Measurements from ENCODE around the gene SEC14L5.

SEC14L5 gene

GRCh38 chr16:5058476-5058875 is 100.3 kb downstream of the SEC14L5 start:
- no peaks in the 10 kb centered on the region for H3K9me3 Mint-ChIP-seq
- no peaks in the 10 kb centered on the region for H3K4me1 Mint-ChIP-seq
- H3K36me3 Mint-ChIP-seq (ENCODE audit: low read depth) = no peaks in the 10 kb centered on the region
- H3K27me3 Mint-ChIP-seq = no peaks in the 10 kb centered on the region
- ATAC-seq (no peak), DNase-seq (no peak)
- no peak overlapping the region for H3K27ac Mint-ChIP-seq
- H3K4me3 Mint-ChIP-seq = no peak overlapping the region

DNA sequence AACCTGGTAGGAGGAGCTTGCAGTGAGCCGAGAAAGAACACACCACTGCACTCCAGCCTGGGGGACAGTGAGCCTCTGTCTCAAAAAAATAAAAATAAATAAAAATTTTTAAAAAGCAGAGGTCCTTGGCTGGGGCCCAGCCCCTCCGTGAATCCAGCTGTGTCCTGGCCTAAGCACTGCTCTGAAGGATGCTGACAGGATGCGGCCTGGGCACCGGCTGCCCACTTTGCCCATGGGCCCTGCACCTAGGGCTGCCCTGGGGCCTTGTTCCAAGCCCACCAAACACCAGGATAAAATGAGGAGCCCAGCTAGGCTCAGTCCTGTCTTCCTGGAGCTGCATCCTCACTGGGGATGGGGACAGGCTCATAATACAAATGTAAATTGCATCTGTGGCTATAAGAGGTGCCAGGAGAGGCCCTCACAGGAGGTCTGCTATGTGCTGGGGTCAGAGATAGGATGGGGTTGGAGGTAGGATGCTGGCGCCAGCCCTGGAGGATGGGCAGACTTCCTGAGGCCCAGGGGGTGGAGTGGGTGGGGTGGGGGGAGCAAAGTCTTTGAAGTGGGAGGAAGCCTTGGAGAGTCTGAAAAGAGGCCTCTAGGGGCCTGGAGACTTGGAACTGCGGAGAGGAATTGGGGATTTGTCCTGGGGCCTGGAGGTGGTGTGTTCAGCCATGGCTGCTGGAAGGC is 101.4 kb downstream of the SEC14L5 start:
- H3K4me1 Mint-ChIP-seq = no peaks in the 10 kb centered on the region
- no peak overlapping the region for H3K4me3 Mint-ChIP-seq
- H3K36me3 Mint-ChIP-seq (ENCODE audit: low read depth) = no peaks in the 10 kb centered on the region
- H3K27ac Mint-ChIP-seq = no peak overlapping the region
- ATAC-seq (no peak), DNase-seq (no peak)
- H3K27me3 Mint-ChIP-seq = no peaks in the 10 kb centered on the region
- no peaks in the 10 kb centered on the region for H3K9me3 Mint-ChIP-seq

GRCh38 chr16:5060073-5060641 is 102.0 kb downstream of the SEC14L5 start:
- DNase-seq (no peak), ATAC-seq (no peak)
- Mint-ChIP-seq H3K4me1 (no peaks in the 10 kb centered on the region), H3K9me3 (no peaks in the 10 kb centered on the region), H3K27ac (no peak overlapping the region), H3K36me3 (ENCODE audit: low read depth) (no peaks in the 10 kb centered on the region), H3K27me3 (no peaks in the 10 kb centered on the region), H3K4me3 (no peak overlapping the region)

DNA sequence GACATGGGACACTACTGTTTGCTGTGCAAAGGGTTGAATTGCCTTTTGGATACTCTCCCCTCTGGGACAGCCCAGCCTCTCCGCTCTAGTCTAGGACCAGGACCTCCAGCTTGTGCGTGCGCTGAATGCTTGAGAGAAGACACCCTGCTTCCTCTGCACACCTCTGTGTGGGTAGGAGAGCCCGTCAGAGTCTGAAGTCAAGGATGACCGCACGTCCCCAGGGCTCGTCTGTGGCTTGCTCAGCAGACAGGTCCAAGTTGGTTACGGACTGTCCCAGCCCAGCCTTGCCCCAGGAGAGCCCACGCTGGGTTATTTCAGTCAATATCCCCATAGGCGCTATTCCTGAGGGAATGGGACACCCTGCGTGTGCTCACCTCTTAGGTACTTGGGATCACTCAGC is 103.9 kb downstream of the SEC14L5 start:
- H3K4me1 Mint-ChIP-seq = no peaks in the 10 kb centered on the region
- no peaks in the 10 kb centered on the region for H3K36me3 Mint-ChIP-seq (ENCODE audit: low read depth)
- no peak for DNase-seq
- H3K27ac Mint-ChIP-seq = no peak overlapping the region
- H3K4me3 Mint-ChIP-seq = no peak overlapping the region
- no peaks in the 10 kb centered on the region for H3K27me3 Mint-ChIP-seq
- H3K9me3 Mint-ChIP-seq = no peaks in the 10 kb centered on the region
- ATAC-seq = no peak

DNA sequence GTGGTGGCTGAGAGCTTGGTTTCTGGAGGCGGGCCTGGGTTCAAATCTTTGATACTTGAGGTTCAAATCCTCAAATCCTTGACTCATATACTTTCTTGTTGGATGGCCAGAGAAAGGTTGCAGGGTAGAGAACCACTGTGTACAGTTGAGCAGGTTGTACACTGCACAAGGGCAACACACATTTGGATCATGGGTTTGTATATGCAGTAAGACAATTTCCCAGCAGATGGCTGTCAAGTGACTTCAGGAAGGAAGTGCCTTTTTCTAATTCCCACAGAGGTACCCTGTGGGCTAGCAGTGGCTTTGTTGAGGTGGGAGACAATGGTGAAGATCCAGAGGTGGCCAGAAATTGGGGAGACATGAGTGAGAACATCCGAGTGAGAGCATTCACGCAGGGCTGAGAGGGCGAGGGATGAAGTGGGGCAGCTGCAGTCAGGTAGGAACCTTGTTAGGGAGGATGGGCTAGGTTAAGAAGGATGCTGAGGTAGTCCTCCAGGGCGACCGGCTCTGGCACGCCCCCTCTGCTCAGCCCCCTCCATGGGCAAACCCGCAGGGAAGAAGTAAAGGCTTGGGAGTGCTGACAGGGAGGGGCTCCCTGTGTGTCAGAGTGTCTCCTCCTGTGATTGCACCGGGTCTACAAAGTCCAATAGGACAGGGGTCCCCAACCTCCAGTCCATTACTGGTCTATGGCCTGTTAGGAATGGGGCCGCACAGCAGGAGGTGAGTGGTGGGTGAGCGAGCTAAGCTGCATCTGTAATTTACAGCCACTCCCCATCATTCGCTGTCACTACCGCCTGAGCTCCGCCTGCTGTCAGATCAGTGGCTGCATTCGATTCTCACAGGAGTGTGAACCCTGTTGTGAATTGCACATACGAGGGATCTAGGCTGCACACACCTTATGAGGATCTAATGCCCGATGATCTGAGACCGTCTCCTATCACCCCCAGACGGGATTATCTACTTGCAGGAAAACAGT is 104.9 kb downstream of the SEC14L5 start:
- no peaks in the 10 kb centered on the region for H3K9me3 Mint-ChIP-seq
- ATAC-seq (no peak), DNase-seq (no peak)
- H3K36me3 Mint-ChIP-seq (ENCODE audit: low read depth) = no peaks in the 10 kb centered on the region
- no peaks in the 10 kb centered on the region for H3K27me3 Mint-ChIP-seq
- H3K4me3 Mint-ChIP-seq = no peak overlapping the region
- H3K4me1 Mint-ChIP-seq = no peaks in the 10 kb centered on the region
- H3K27ac Mint-ChIP-seq = no peak overlapping the region

- no peak for DNase-seq
- Mint-ChIP-seq H3K4me3 (no peak overlapping the region), H3K4me1 (no peaks in the 10 kb centered on the region), H3K27me3 (no peaks in the 10 kb centered on the region), H3K36me3 (ENCODE audit: low read depth) (no peaks in the 10 kb centered on the region), H3K27ac (no peak overlapping the region), H3K9me3 (no peaks in the 10 kb centered on the region)
- ATAC-seq = no peak
Measured at GRCh38 chr16:5064915-5065314, 106.8 kb downstream of the SEC14L5 start.

DNA sequence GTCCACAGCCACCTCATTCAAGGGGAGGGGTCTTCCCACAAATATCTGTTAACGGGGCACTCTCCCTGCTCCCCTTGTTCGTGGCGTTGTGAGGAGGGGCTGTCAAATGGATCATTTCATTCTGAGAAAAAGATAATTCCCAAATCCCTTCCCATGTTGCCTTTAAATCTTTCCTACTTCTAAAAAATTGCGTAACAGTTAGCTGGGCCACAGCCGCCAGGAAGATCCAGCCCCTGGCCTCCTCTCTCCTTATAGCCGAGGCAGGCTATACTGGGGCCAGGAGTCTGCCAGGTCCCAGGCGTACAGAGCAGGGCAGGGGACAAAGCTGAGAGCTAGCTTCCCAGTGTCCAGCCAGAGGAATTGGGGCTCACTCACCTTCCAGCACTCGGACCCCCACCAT is 107.2 kb downstream of the SEC14L5 start:
- Mint-ChIP-seq H3K9me3 (no peaks in the 10 kb centered on the region), H3K4me1 (no peaks in the 10 kb centered on the region), H3K27ac (no peak overlapping the region), H3K27me3 (no peaks in the 10 kb centered on the region), H3K36me3 (ENCODE audit: low read depth) (no peaks in the 10 kb centered on the region), H3K4me3 (no peak overlapping the region)
- ATAC-seq (no peak), DNase-seq (no peak)

DNA sequence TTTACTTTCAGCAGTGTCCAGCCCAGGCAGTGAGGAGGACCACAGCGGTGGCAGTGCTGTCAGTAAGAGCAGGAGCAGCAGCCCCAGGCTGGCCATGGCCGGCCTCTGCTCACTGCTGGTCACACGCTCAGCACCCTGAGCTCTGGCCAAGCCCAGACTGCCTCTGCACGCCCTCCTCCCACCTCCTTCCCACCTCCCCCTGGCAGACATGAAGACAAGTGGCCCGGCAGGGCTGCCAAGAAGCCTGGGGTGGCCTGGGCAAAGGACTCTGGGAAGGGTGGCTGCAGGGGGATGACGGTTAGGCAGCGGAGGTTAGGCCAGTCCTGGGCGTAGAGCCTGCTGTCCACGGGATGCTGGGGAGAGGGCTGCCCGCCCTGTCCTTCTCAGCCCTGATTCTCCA is 107.7 kb downstream of the SEC14L5 start, which contains the start of gene C16orf89:
C16orf89 (minus strand) TSS at position 144 of the 400 bp plus-strand sequence; CDS start at position 96, 48 bp downstream.
- H3K4me1 Mint-ChIP-seq = peaks cover under 1% of the 10 kb centered on the region
- H3K4me3 Mint-ChIP-seq = no peak within 1 kb of the TSS
- H3K27ac Mint-ChIP-seq = no peak within 1 kb of the TSS
- no peaks in the 10 kb centered on the region for H3K9me3 Mint-ChIP-seq
- DNase-seq (no peak), ATAC-seq (no peak)
- H3K27me3 Mint-ChIP-seq = no peaks in the 10 kb centered on the region
- no peaks in the 10 kb centered on the region for H3K36me3 Mint-ChIP-seq (ENCODE audit: low read depth)

DNA sequence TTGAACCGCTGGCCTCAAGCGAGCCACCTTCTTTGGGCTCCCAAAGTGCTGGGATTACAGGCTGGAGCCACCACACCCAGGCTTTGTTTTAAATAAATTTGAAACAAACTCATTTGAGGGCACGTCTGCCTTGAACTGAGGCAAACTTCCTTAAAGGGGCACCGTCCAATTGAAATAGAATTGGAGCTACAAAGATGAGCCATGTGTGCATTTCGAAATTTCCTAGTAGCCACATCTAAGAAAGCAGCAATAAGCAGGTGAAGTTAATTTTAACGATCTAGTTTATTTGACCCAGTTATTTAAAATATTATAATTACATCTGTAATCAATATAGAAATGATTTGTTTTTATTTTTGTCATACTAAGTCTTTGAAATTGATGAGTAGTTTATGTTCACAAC is 108.4 kb downstream of the SEC14L5 start:
- ATAC-seq (no peak), DNase-seq (no peak)
- no peaks in the 10 kb centered on the region for H3K36me3 Mint-ChIP-seq (ENCODE audit: low read depth)
- no peaks in the 10 kb centered on the region for H3K9me3 Mint-ChIP-seq
- no peaks in the 10 kb centered on the region for H3K27me3 Mint-ChIP-seq
- no peak overlapping the region for H3K27ac Mint-ChIP-seq
- H3K4me1 Mint-ChIP-seq = peaks cover 7% of the 10 kb centered on the region
- no peak overlapping the region for H3K4me3 Mint-ChIP-seq

Measured in activated naive CD8-positive, alpha-beta T cell treated with anti-CD3 and anti-CD28 coated beads, Interleukin-2, amount 50 U/mL, for 24 hours (primary cell).